HG02763 (cell line): ENCODE measurements around the gene NBEAL1.
A peak's percentile ranks its signal among the peaks of the same experiment; 100 is the strongest.
"Not testable (repeated sequence)": the region's sequence is repeated elsewhere in the genome, so short reads cannot be mapped to it uniquely, and the experiment has no call there.

Experiments used
- ATAC-seq: cut with Tn5 transposase; IDR thresholded peaks from one replicate; pipeline ENCODE4 v1.9.1; 2021; ENCODE audit warnings: mild to moderate bottlenecking, moderate library complexity; ENCODE audit not compliant: unreplicated experiment

NBEAL1 gene

GRCh38 chr2:203201426-203201825 is 186.8 kb downstream of the NBEAL1 start:
- ATAC-seq, result no peak

GRCh38 chr2:203209538-203209937 is 194.9 kb downstream of the NBEAL1 start:
- ATAC-seq, result no peak

GRCh38 chr2:203225423-203226039 is 210.9 kb downstream of the NBEAL1 start:
- no peak for ATAC-seq

- ATAC-seq, result not testable (repeated sequence)
Measured at GRCh38 chr2:203229674-203230073, 215.0 kb downstream of the NBEAL1 start.

GRCh38 chr2:203237346-203238238 is 222.9 kb downstream of the NBEAL1 start:
- ATAC-seq, result no peak

- ATAC-seq, result peak; percentile 2
Measured at GRCh38 chr2:203238292-203238703, 223.6 kb downstream of the NBEAL1 start.

- ATAC-seq, result peak; percentile 85
Measured at GRCh38 chr2:203238704-203239526, 224.2 kb downstream of the NBEAL1 start, which contains the start of gene CYP20A1. Gene CYP20A1, plus strand, starts transcription at chr2:203239018. Its CDS starts 45 bp downstream, at chr2:203239063.

- ATAC-seq, result no peak
Measured at GRCh38 chr2:203240491-203240890, 225.8 kb downstream of the NBEAL1 start.

GRCh38 chr2:203242518-203242917 is 227.8 kb downstream of the NBEAL1 start:
- no peak for ATAC-seq

GRCh38 chr2:203246646-203247045 is 232.0 kb downstream of the NBEAL1 start:
- no peak for ATAC-seq

GRCh38 chr2:203252818-203253217 is 238.1 kb downstream of the NBEAL1 start:
- no peak for ATAC-seq

GRCh38 chr2:203253422-203254095 is 238.9 kb downstream of the NBEAL1 start:
- ATAC-seq, result not testable (repeated sequence)

GRCh38 chr2:203261326-203262159 is 246.9 kb downstream of the NBEAL1 start:
- ATAC-seq, result no peak
